Immature natural killer cell (primary cell): ENCODE data around the gene FBLN5. TPM values are rescaled to one million over a fixed set of nuclear protein-coding genes. Genes with fewer than 3 reads are reported as not detected.
A peak's percentile ranks its signal among the peaks of the same experiment; 100 is the strongest.

ENCODE experiments used
- DNase-seq, 3 donors: peaks; one replicate each; pipeline ENCODE4 v3.0.0; 2022; ENCODE audit warnings: mixed read lengths in 1 of 3
- H3K27ac Mint-ChIP-seq, 6 donors: one replicate each; pipeline ENCODE4 v1.8.0; 2020; ENCODE audit warnings: mixed read lengths in 6 of 6, mild to moderate bottlenecking in 5 of 6, inconsistent platforms in 4 of 6, moderate library complexity in 3 of 6
- H3K27me3 Mint-ChIP-seq, 3 donors: one replicate each; pipeline ENCODE4 v1.8.0; 2020 to 2021; ENCODE audit warnings: low read depth in 3 of 3, mild to moderate bottlenecking in 3 of 3, mixed read lengths in 3 of 3, moderate library complexity in 3 of 3, inconsistent platforms in 1 of 3
- H3K36me3 Mint-ChIP-seq, 3 donors: one replicate each; pipeline ENCODE4 v1.8.0; 2020; ENCODE audit warnings: mixed read lengths in 3 of 3, inconsistent platforms in 2 of 3, mild to moderate bottlenecking in 2 of 3
- H3K4me1 Mint-ChIP-seq, 2 donors: one replicate each; pipeline ENCODE4 v1.8.0; 2020; ENCODE audit warnings: inconsistent platforms in 2 of 2, mild to moderate bottlenecking in 2 of 2, mixed read lengths in 2 of 2, moderate library complexity in 1 of 2
- H3K4me3 Mint-ChIP-seq, 5 donors: one replicate each; pipeline ENCODE4 v1.8.0; 2020; ENCODE audit warnings: mild to moderate bottlenecking in 5 of 5, mixed read lengths in 5 of 5, inconsistent platforms in 3 of 5, moderate library complexity in 3 of 5
- H3K9me3 Mint-ChIP-seq, 6 donors: one replicate each; pipeline ENCODE4 v1.8.0; 2020; ENCODE audit warnings: mild to moderate bottlenecking in 6 of 6, mixed read lengths in 6 of 6, inconsistent platforms in 4 of 6, moderate library complexity in 3 of 6
- polyA plus RNA-seq, 3 donors: library from polyadenylated mRNA; unstranded; fragments of 300-500 nt; fragmentation: Illumina TruSeq; gene quantifications; one replicate each; pipeline ENCODE4 v1.2.3, GENCODE V29; 2021

The FBLN5 gene
- polyA plus RNA-seq, 3 donors from 2014 or later = 3.0 to 3.8 (median 3.0) TPM

GRCh38 chr14:91827746-91828145 lies 119.7 kb downstream of the FBLN5 start:
- Mint-ChIP-seq H3K9me3 (no peaks in the 10 kb centered on the region), H3K4me1 (peaks cover 39 to 55% of the 10 kb centered on the region in 2 donors), H3K27me3 (peaks cover 0 to 2% (median 0%) of the 10 kb centered on the region in 3 donors), H3K4me3 (peak overlapping the region in 1 of 5 donors; percentile 14), H3K36me3 (peaks cover 0 to 6% (median 3%) of the 10 kb centered on the region in 3 donors), H3K27ac (peak overlapping the region in 1 of 6 donors; percentile 18)
- DNase-seq = no peak

Other genes starting within 250 kb of the FBLN5 start
- gene CATSPERB, start 215.6 kb downstream of the FBLN5 start, polyA plus RNA-seq = 1 to 10 TPM in 1 of 3 donors, under 1 TPM in 1, not detected in 1; 0.32 to 1.9 TPM
- 100 to 1,000 TPM in 2 of 3 donors, 10 to 100 TPM in 1; 97.4 to 158 (median 112) TPM for gene TC2N, start 80.2 kb downstream of the FBLN5 start, polyA plus RNA-seq
- gene TRIP11, start 92.4 kb upstream of the FBLN5 start, polyA plus RNA-seq = 10 to 100 TPM; 14.3 to 62.6 (median 24.3) TPM
- 10 to 100 TPM; 12.7 to 21.1 (median 20.3) TPM for gene ATXN3, start 158.9 kb upstream of the FBLN5 start, polyA plus RNA-seq
- gene NDUFB1, start 174.0 kb upstream of the FBLN5 start, polyA plus RNA-seq = 100 to 1,000 TPM; 248 to 492 (median 335) TPM
- 10 to 100 TPM; 19.2 to 38.2 (median 26.8) TPM for gene CPSF2, start 174.3 kb upstream of the FBLN5 start, polyA plus RNA-seq